Measurements from ENCODE around the gene MRTFA. TPM values are rescaled to one million over a fixed set of nuclear protein-coding genes. Genes with fewer than 3 reads are reported as not detected.

MRTFA gene
- total RNA-seq, 4 donors from 2014 or later = 32.6 to 173 (median 76.1) TPM

DNA sequence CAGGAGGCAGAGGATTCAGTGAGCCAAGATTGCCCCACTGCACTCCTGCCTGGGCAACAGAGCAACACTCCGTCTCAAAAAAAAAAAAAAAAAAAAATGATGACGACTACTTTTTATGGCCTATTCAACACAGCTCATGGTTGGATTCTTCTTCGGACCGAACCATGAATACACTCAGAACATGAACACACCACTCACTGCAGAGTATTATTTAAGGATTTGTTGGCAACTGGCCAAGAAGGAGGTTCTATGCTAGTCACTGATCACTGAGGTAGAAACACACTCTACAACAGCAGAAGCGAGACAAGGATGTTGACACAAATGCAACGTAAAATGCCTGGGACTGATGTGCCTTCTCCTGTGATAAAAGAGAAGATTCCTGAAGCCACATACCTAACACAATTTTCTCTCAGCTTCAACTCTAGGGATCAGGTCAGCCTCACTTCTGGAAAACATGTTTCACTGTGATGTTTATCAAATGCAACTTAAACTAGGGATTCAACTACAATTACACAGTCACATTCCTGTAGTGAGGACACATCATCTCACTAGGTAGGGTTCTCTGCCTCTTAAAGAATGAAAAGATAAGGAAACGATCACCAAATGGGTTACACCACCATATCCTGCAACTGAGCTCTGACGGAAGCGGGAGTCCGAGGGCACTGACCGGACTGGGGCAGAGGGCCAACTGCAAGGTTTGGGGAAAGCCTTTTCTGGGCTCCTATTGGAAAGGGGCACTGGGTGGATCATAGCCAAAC lies 183.6 kb downstream of the MRTFA start:
- H3K27me3 ChIP-seq = no peaks in the 10 kb centered on the region
- peak overlapping the region; percentile 6 to 37 for H3K27ac ChIP-seq
- no peaks in the 10 kb centered on the region for H3K36me3 ChIP-seq
- no peaks in the 10 kb centered on the region for H3K9me3 ChIP-seq
- TF ChIP-seq, protein P1, sequence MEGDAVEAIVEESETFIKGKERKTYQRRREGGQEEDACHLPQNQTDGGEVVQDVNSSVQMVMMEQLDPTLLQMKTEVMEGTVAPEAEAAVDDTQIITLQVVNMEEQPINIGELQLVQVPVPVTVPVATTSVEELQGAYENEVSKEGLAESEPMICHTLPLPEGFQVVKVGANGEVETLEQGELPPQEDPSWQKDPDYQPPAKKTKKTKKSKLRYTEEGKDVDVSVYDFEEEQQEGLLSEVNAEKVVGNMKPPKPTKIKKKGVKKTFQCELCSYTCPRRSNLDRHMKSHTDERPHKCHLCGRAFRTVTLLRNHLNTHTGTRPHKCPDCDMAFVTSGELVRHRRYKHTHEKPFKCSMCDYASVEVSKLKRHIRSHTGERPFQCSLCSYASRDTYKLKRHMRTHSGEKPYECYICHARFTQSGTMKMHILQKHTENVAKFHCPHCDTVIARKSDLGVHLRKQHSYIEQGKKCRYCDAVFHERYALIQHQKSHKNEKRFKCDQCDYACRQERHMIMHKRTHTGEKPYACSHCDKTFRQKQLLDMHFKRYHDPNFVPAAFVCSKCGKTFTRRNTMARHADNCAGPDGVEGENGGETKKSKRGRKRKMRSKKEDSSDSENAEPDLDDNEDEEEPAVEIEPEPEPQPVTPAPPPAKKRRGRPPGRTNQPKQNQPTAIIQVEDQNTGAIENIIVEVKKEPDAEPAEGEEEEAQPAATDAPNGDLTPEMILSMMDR (IDR thresholded peaks at IDR 0.05) = no peak
- no peak for TF ChIP-seq POLR2A (IDR thresholded peaks at IDR 0.05)
- no peak for DNase-seq
- intact Hi-C loops (cut with DNase I; ENCODE audit: low total_unique reads) = no loop called here
- H3K4me3 ChIP-seq = no peak overlapping the region
- H3K4me1 ChIP-seq = no peaks in the 10 kb centered on the region

DNA sequence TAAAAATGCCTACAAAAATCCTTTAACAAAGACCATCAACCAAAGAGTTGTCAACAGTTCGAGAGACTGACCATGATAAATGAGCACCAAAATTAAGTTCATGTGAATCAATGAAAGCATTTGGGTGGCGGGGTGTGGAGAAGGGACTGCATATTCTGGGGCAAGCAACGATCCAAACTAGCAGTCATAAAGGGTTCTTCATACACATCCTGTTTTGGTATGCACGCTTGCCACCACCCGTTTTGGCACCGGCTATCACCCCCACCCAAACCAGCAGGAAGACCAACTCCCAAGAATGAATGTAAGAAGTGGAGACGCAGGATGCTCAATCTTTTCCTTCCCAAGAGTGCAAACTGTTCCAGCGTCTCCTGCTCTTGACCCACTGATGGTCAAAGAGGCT lies 185.3 kb downstream of the MRTFA start:
- no peaks in the 10 kb centered on the region for H3K9me3 ChIP-seq
- TF ChIP-seq, protein P1 (IDR thresholded peaks at IDR 0.05) = no peak
- no peak for TF ChIP-seq POLR2A (IDR thresholded peaks at IDR 0.05)
- no peak for DNase-seq
- intact Hi-C loops (cut with DNase I; ENCODE audit: low total_unique reads) = no loop called here
- no peak overlapping the region for H3K27ac ChIP-seq
- no peaks in the 10 kb centered on the region for H3K36me3 ChIP-seq
- no peaks in the 10 kb centered on the region for H3K27me3 ChIP-seq
- no peak overlapping the region for H3K4me3 ChIP-seq
- no peaks in the 10 kb centered on the region for H3K4me1 ChIP-seq

DNA sequence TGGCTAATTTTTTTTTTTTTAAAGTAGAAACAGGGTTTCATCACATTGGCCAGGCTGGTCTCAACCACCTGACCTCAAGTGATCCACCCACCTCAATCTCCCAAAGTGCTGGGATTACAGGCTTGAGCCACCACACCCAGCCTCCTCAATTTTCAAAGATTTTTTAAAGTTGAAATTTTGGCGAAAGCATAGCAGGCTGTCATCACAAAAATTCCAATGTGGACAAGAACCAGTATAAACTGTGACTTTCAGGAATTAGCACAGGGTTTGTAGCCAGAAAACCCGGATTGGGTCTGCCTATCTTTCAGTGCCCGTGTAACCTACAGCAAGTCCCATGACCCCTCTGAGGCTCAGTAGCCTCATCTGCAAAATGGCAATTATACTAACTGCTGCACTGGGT lies 185.9 kb downstream of the MRTFA start:
- Histone ChIP-seq H3K9me3 (no peaks in the 10 kb centered on the region), H3K4me1 (no peaks in the 10 kb centered on the region), H3K4me3 (no peak overlapping the region), H3K27ac (no peak overlapping the region), H3K36me3 (no peaks in the 10 kb centered on the region), H3K27me3 (no peaks in the 10 kb centered on the region)
- TF ChIP-seq POLR2A (IDR thresholded peaks at IDR 0.05) = no peak
- TF ChIP-seq, protein P1 (IDR thresholded peaks at IDR 0.05) = no peak
- intact Hi-C loops (cut with DNase I; ENCODE audit: low total_unique reads) = no loop called here
- DNase-seq = no peak

DNA sequence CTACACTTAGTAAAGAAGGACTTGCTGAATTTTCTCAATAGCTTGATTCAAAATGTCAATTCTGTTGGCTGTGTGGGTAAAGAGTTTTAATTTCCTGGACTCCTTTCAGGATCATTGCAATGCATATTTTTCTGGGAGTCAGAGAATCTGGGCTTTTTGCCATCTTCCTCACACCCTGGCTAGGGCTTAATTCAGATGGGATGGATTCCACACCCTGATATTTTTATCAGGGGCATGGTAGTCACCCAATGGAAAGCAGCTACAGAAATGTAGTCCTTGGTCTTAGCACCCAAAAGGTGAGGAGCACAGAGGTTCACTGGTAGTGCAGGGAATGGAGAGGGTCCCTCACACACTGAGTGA lies 186.9 kb downstream of the MRTFA start:
- intact Hi-C loops (cut with DNase I; ENCODE audit: low total_unique reads) = no loop called here
- peak overlapping the region in 1 of 2 donors; percentile 4 for H3K27ac ChIP-seq

DNA sequence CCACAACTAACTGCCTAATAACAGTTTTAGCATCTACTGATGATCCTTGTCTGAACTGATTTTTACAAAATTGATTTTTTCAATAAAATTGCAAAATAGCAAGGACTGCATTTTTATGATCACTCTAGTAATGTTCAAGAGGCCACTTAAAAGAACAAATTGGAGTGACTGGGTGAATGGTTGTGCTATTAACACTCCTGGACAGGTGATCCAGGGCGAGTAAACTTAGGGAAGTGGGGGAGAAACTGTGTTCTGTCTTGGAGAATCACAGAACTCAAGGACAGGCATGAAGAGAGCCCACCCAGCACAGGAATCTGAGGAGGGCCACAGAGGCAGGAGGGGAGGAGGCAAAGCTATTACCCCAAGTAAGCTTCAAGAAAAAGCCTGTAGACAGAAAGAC lies 190.3 kb downstream of the MRTFA start:
- Histone ChIP-seq H3K27ac (no peak overlapping the region), H3K4me1 (no peaks in the 10 kb centered on the region)
- intact Hi-C loops (cut with DNase I; ENCODE audit: low total_unique reads) = no loop called here

More for the DNA sequence above, 186.9 kb downstream of the MRTFA start:
- Histone ChIP-seq H3K36me3 (no peaks in the 10 kb centered on the region), H3K4me1 (no peaks in the 10 kb centered on the region), H3K27me3 (no peaks in the 10 kb centered on the region), H3K4me3 (no peak overlapping the region), H3K9me3 (no peaks in the 10 kb centered on the region)
- TF ChIP-seq POLR2A (IDR thresholded peaks at IDR 0.05) = no peak
- TF ChIP-seq, protein P1 (IDR thresholded peaks at IDR 0.05) = no peak
- DNase-seq = no peak

More for the DNA sequence above, 190.3 kb downstream of the MRTFA start:
- no peaks in the 10 kb centered on the region for H3K36me3 ChIP-seq
- TF ChIP-seq, protein P1 (IDR thresholded peaks at IDR 0.05) = no peak
- TF ChIP-seq POLR2A (IDR thresholded peaks at IDR 0.05) = no peak
- DNase-seq = no peak
- no peaks in the 10 kb centered on the region for H3K9me3 ChIP-seq
- H3K4me3 ChIP-seq = no peak overlapping the region
- H3K27me3 ChIP-seq = no peaks in the 10 kb centered on the region

Measured in uterus (tissue), 4 donors.